HG02973 (cell line): ENCODE measurements around the gene PHACTR4.
"Not testable (repeated sequence)": the region's sequence is repeated elsewhere in the genome, so short reads cannot be mapped to it uniquely, and the experiment has no call there.

Source experiments
- ATAC-seq: cut with Tn5 transposase; IDR thresholded peaks from one replicate; pipeline ENCODE4 v1.9.1; 2021; ENCODE audit warnings: moderate library complexity; ENCODE audit not compliant: unreplicated experiment

Gene PHACTR4

DNA sequence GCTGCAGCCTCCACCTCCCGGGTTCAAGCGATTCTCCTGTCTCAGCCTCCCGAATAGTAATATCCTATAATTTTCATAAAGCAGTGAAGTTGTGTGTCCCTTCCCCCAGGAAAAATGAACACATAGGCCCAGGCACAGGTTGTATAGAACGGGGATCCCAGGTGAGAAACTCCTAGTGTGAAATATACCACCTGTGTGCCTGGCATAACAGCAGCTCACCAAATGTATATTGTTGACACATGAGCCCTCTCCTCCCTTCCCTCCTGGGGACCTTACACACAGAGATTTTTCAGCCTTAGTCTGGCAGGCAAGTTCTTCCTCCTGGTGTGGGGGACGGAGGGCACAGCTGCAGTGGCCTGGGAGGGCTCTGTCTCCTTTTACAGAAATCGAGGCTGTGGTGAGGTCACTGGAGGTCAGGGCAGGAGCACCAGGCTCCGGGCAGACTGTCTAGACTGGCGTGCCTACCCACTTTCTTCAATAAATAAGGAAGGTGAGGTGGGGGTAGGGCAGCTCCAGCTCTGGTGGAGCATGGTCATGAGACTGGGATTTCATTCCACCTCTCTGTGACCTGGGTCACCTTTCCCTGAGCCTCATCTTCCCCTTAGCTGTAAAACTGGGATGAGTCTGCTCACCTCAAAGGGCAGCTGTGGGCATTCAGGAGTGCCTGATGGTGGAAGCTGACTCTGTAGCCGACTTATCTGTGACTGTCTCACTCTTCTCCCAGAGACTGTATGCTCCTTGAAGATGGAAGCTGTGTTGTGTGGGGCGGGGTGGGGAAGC is 150.6 kb downstream of the PHACTR4 start:
- ATAC-seq = no peak

DNA sequence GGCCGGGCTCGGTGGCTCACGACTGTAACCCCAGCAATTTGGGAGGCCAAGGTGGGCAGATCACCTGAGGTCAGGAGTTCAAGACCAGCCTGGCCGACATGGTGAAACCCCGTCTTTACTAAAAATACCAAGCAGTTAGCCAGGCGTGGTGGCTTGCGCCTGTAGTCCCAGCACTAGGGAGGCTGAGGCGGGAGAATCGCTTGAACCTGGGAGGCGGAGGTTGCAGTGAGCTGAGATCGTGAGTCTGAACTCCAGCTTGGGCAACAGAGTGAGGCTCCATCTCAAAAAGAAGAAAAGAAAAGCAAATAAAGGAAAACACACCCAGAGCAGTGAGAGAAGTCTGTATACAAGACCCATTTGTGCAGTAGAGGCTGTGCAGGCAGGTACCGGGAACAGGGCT is 151.3 kb downstream of the PHACTR4 start:
- not testable (repeated sequence) for ATAC-seq

GRCh38 chr1:28521502-28522164 is 152.1 kb downstream of the PHACTR4 start:
- no peak for ATAC-seq

GRCh38 chr1:28522537-28522936 is 153.0 kb downstream of the PHACTR4 start:
- ATAC-seq = not testable (repeated sequence)

GRCh38 chr1:28525002-28525642 is 155.6 kb downstream of the PHACTR4 start:
- ATAC-seq = not testable (repeated sequence)

DNA sequence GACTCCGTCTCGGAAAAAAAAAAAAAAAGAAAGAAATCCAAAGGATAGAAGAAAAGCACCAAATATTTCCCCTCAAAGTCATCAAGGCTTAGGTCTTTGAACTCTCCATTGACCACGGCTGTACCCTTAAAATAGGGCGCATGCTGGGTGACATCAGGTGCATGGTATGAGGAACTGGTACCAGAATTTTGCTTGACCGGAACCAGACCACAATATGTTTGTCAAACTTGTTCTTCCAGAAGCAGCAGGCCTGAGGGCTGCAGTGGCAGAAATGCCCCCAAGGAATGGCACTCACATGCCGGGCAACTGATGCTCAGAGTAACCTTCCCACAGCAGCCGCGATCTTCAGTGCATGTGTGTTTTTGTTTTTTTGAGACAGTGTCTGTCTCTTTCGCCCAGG is 157.3 kb downstream of the PHACTR4 start:
- no peak for ATAC-seq

DNA sequence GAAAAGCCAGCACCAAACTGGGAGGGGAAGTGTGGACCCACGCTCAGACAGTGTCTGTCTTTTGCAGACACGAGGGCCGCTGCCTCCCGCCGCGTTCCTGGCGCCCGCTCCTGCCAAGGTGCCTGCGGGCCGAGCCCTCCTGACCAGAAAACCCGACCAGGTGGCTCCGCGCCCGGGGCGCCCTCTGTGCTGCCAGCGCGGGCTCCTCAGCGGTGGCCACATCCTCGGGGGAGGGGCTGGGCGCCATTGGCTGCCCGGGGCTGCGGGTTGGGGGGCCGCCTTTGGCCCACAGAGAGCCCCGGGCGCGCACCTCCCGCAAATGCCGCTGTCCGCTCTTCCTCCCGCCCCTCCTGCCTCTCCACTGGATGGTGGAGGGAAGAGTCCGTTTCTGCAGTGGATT is 160.9 kb downstream of the PHACTR4 start:
- ATAC-seq = no peak

- ATAC-seq = no peak
Observed at GRCh38 chr1:28534671-28535070, 165.1 kb downstream of the PHACTR4 start.

DNA sequence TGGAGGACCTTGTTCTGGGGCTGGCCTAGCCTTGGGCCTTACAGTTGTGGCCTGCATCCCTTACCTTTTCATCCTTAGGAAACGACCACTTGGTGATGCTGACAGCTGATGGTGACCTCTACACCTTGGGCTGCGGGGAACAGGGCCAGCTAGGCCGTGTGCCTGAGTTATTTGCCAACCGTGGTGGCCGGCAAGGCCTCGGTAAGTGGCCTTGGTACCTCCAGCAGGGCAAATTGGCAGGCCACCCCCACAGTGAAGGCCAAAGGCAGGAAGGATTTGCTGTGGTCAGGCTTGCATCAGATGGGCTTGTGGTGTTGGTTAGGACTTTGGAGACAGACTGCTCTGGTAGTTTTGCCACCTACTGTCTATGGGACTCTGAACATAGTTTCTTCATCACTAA is 165.6 kb downstream of the PHACTR4 start:
- ATAC-seq = no peak

GRCh38 chr1:28537457-28538199 is 168.1 kb downstream of the PHACTR4 start:
- no peak for ATAC-seq

- no peak for ATAC-seq
Observed at GRCh38 chr1:28538286-28538685, 168.7 kb downstream of the PHACTR4 start.

GRCh38 chr1:28540651-28541050 is 171.1 kb downstream of the PHACTR4 start:
- no peak for ATAC-seq

GRCh38 chr1:28541414-28542015 is 172.0 kb downstream of the PHACTR4 start:
- not testable (repeated sequence) for ATAC-seq

GRCh38 chr1:28545246-28545628 is 175.7 kb downstream of the PHACTR4 start:
- no peak for ATAC-seq

DNA sequence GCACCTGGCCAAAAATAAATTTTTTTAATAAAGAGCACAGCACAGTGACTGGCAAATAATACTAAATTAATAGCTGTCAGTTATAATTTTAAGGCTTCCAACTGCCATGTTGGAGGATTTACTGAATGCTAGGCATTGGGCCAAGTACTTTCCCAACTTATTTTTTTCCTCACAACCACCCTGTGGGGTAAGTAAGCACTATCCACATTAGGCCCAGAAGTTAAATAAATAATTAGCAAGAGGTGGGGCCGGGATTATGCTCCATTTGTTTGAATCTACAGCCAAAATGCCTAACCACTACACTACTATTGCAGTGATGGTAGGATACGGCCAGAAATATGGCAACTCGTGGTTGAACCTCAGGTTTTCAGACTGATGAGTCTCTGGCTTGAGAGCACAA is 178.8 kb downstream of the PHACTR4 start:
- ATAC-seq = no peak
